NCI-H2081 treated with DMSO at 0.1 percent for 48 hours (cell line): ENCODE results near the gene OR7D2.

ENCODE experiments used
- DNase-seq: peaks from one replicate; lab custom pipeline; 2025; lab: John Stamatoyannopoulos, UW

OR7D2 gene

DNA sequence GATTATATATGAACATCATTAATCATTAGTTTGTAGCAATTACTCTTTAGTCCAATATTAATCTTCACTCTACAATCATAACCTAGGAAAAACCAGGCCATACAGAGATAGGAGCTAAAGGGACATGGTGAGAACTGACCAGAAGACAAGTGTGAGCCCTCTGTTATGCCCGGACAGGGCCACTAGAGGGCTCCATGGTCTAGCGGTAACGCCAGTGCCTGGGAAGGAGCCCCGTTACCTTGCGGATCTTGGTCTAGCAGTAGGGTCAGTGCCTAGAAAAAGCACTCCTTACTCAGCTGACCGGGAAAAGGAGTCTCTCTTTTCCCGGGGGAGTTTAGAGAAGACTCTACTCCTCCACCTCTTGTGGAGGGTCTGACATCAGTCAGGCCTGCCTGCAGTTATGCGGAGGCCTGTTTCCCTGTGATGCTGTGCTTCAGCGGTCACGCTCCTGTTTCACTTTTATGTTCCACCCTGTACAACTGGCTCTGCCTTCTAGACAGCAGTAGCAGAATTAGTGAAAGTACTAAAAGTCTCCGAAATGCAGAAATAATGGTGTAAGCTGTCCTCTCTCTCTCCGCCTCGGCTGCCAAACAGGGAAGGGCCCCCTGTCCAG is 26.8 kb downstream of the OR7D2 start:
- DNase-seq, result no peak

DNA sequence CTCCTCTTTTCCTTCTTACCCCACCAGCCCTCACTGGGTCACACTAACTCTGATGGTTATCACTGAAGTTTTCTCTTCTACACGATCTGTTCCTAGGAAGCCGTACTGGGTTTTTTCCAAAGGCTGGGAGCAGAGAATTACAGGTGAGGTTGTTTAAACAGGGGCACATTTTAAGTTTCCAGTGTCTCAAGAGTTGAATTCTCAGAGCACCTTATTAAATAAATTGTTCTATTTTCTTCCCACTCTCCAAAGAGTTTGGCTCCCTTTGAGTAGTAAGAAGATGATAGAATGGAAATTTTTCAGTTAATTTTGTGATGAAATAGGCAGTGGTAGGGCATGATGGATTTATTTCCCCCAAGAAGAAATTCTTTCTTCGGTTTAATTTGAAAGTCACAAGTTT is 40.7 kb downstream of the OR7D2 start, which contains the start of gene OR7D4:
Gene OR7D4 (minus strand): TSS at position 101 of the 400 bp plus-strand sequence. CDS start 4,752 bp downstream, outside the sequence.
- DNase-seq, result no peak
